ENCODE results near the gene FAF1. TPM values are rescaled to one million over a fixed set of nuclear protein-coding genes. Genes with fewer than 3 reads are reported as not detected.

The FAF1 gene
- total RNA-seq, 1 experiment from 2014 or later, result 73.2 TPM

GRCh38 chr1:50661626-50662025 lies 298.4 kb downstream of the FAF1 start:
- no peak overlapping the region for H3K4me3 ChIP-seq (replicated peaks in 1 of 2; ENCODE audit: low read depth in 1 of 2, low read length in 2 of 2)
- no TSS peak for BruUV-seq (replicated peaks)
- H3K4me2 ChIP-seq (ENCODE audit: low read length), result no peak overlapping the region
- ChIA-PET RAD21 (ENCODE audit: low non-redundant PET in 1 of 2, low total read pairs in 2 of 2, uncharacterized antibody in 2 of 2, unreplicated experiment in 2 of 2) (no interaction called here), POLR2A (no interaction called here), CTCF (no interaction called here)
- ATAC-seq (no peak), DNase-seq (ENCODE audit: low read depth, low spot score) (no peak)
- H2AFZ ChIP-seq (ENCODE audit: low read depth, low read length, poor library complexity, severe bottlenecking), result no peak overlapping the region
- no peak overlapping the region for H3K9ac ChIP-seq (ENCODE audit: low read length)
- H4K20me1 ChIP-seq (ENCODE audit: insufficient read depth), result no peaks in the 10 kb centered on the region
- peaks cover 4% of the 10 kb centered on the region; the same call in 1 of the 2 replicates for H3K79me2 ChIP-seq (ENCODE audit: insufficient read depth, low read length)
- H3K4me1 ChIP-seq (ENCODE audit: control insufficient read depth in 1 of 2, insufficient read depth in 2 of 2, low read length in 2 of 2), result peaks cover 0 to 4% of the 10 kb centered on the region in 2 experiments; a peak in 1 of 4 replicates
- H3K36me3 ChIP-seq (ENCODE audit: control insufficient read depth in 1 of 2, insufficient read depth in 2 of 2, low read length in 2 of 2), result no peaks in the 10 kb centered on the region
- no peaks in the 10 kb centered on the region for H3K9me2 ChIP-seq (ENCODE audit: insufficient read depth)
- no peaks in the 10 kb centered on the region for H3K27me3 ChIP-seq (ENCODE audit: insufficient read depth, low read length)
- H3K9me3 ChIP-seq (ENCODE audit: control insufficient read depth in 1 of 2, insufficient read depth in 1 of 2, low read depth in 1 of 2, low read length in 2 of 2), result no peaks in the 10 kb centered on the region
- TF ChIP-seq JUND (IDR thresholded peaks at IDR 0.05) (no peak), ATF3 (IDR thresholded peaks at IDR 0.05) (no peak)
- intact Hi-C loops (cut with micrococcal nuclease), result no loop called here
- no peak overlapping the region for H3K27ac ChIP-seq (ENCODE audit: low read depth, low read length)

- intact Hi-C loops (cut with micrococcal nuclease), result no loop called here
Observed at GRCh38 chr1:50659107-50659662, 300.9 kb downstream of the FAF1 start.

More at GRCh38 chr1:50659107-50659662, 300.9 kb downstream of the FAF1 start:
- Histone ChIP-seq H3K9me3 (ENCODE audit: control insufficient read depth in 1 of 2, insufficient read depth in 1 of 2, low read depth in 1 of 2, low read length in 2 of 2) (no peaks in the 10 kb centered on the region), H3K4me2 (ENCODE audit: low read length) (no peak overlapping the region), H3K9me2 (ENCODE audit: insufficient read depth) (no peaks in the 10 kb centered on the region), H2AFZ (ENCODE audit: low read depth, low read length, poor library complexity, severe bottlenecking) (no peak overlapping the region), H3K36me3 (ENCODE audit: control insufficient read depth in 1 of 2, insufficient read depth in 2 of 2, low read length in 2 of 2) (no peaks in the 10 kb centered on the region), H3K9ac (ENCODE audit: low read length) (no peak overlapping the region), H3K79me2 (ENCODE audit: insufficient read depth, low read length) (no peaks in the 10 kb centered on the region), H3K4me1 (ENCODE audit: control insufficient read depth in 1 of 2, insufficient read depth in 2 of 2, low read length in 2 of 2) (no peaks in the 10 kb centered on the region), H3K4me3 (replicated peaks in 1 of 2; ENCODE audit: low read depth in 1 of 2, low read length in 2 of 2) (no peak overlapping the region), H4K20me1 (ENCODE audit: insufficient read depth) (no peaks in the 10 kb centered on the region), H3K27ac (ENCODE audit: low read depth, low read length) (no peak overlapping the region), H3K27me3 (ENCODE audit: insufficient read depth, low read length) (no peaks in the 10 kb centered on the region)
- POLR2A ChIA-PET, result no interaction called here
- RAD21 ChIA-PET (ENCODE audit: low non-redundant PET in 1 of 2, low total read pairs in 2 of 2, uncharacterized antibody in 2 of 2, unreplicated experiment in 2 of 2), result no interaction called here
- TF ChIP-seq ZNF274 (IDR thresholded peaks at IDR 0.05; ENCODE audit: low read depth, low read length) (no peak), RAD21 (IDR thresholded peaks at IDR 0.05; ENCODE audit: low read depth) (no peak), EGR1 (IDR thresholded peaks at IDR 0.05; ENCODE audit: low read depth) (no peak), FOSL1 (IDR thresholded peaks at IDR 0.05; ENCODE audit: low read depth) (no peak), YY1 (IDR thresholded peaks at IDR 0.05; ENCODE audit: extremely low read depth, insufficient replicate concordance, low read depth, low read length) (no peak)
- no TSS peak for BruUV-seq (replicated peaks)
- ATAC-seq (no peak), DNase-seq (ENCODE audit: low read depth, low spot score) (no peak)
- CTCF ChIA-PET, result no interaction called here
